ENCODE measurements around the gene DSPP. TPM values are rescaled to one million over a fixed set of nuclear protein-coding genes. Genes with fewer than 3 reads are reported as not detected.

DSPP gene
- total and polyA plus RNA-seq, 2 of the 8 experiments (the other 6 are each of a cell fraction or from before 2014, with no cell fraction given), result not detected

DNA sequence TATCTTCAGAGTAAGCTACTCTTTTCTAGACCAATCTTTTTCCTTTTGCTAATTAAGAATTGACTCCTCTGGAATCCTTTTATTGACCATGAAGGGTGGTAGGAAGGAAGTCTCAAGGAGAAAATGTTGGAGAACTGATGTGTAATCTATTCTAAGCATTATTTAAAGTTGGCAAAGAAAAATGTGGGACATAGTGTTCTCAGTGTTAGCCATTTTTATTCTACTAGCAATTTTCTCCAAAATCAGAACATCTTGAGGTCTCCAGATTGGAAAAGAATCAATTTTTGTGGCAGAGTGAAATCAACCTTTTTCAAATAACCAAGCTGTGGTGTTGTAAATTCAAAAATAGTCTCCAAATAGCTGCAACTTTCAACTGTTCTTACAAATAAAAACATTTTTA is 23.3 kb downstream of the DSPP start:
- H3K23me2 ChIP-seq (ENCODE audit: low read depth, low read length), result no peaks in the 10 kb centered on the region
- no peak overlapping the region for H2BK20ac ChIP-seq (ENCODE audit: low read length)
- no peak overlapping the region for H2BK12ac ChIP-seq (ENCODE audit: low read depth, low read length)
- no peaks in the 10 kb centered on the region for H3K36me3 ChIP-seq (ENCODE audit: control insufficient read depth in 2 of 4, insufficient read depth in 4 of 4, low read length in 3 of 4)
- H2BK5ac ChIP-seq (ENCODE audit: low read depth, low read length), result no peak overlapping the region
- FAIRE-seq (peak; percentile 32), DNase-seq (ENCODE audit: low read depth in 1 of 2, low spot score in 2 of 2) (no peak)
- H2AFZ ChIP-seq (ENCODE audit: low read length), result no peak overlapping the region
- no peak overlapping the region for H3K14ac ChIP-seq (ENCODE audit: insufficient read length)
- H3K9ac ChIP-seq (replicated peaks in 1 of 4; ENCODE audit: extremely low read depth in 1 of 4, low read depth in 3 of 4, low read length in 3 of 4), result no peak overlapping the region
- H3K4me3 ChIP-seq (ENCODE audit: extremely low read depth in 1 of 4, insufficient read depth in 2 of 4, low read depth in 3 of 4, low read length in 4 of 4), result no peak overlapping the region
- POLR2A ChIA-PET (ENCODE audit: partially characterized antibody), result no interaction called here
- CTCF ChIA-PET (ENCODE audit: partially characterized antibody), result interaction anchor here (1.8 kb wide), 1 partner anchor 9 kb away, joined by 5 read pairs; no protein-coding TSS in a partner anchor
- no peak overlapping the region for H3K4me2 ChIP-seq (ENCODE audit: insufficient read depth in 1 of 2, low read depth in 2 of 2, low read length in 2 of 2)
- H4K5ac ChIP-seq (ENCODE audit: insufficient read length, low read depth, low read length), result no peak overlapping the region
- no peak overlapping the region for H3K4ac ChIP-seq (replicated peaks; ENCODE audit: insufficient read length, low read depth, low read length)
- no peaks in the 10 kb centered on the region for H3K79me2 ChIP-seq (ENCODE audit: control insufficient read depth in 1 of 2, insufficient read depth in 2 of 2, low read length in 2 of 2)
- no peaks in the 10 kb centered on the region for H4K20me1 ChIP-seq (replicated peaks in 1 of 2; ENCODE audit: control insufficient read depth in 1 of 2, insufficient read depth in 2 of 2, low read length in 2 of 2)
- no peak overlapping the region for H2BK120ac ChIP-seq (replicated peaks; ENCODE audit: low read depth, low read length)
- H2BK15ac ChIP-seq (ENCODE audit: low read length), result no peak overlapping the region
- no peak overlapping the region for H3K56ac ChIP-seq (replicated peaks; ENCODE audit: insufficient read length, low read depth, low read length)
- no peaks in the 10 kb centered on the region for H3K27me3 ChIP-seq (replicated peaks in 1 of 4; ENCODE audit: control insufficient read depth in 3 of 4, extremely low read depth in 1 of 4, insufficient read depth in 3 of 4, low read length in 3 of 4)
- no peak overlapping the region for H3K23ac ChIP-seq (ENCODE audit: insufficient read length)
- no peak overlapping the region for H2AK5ac ChIP-seq (ENCODE audit: low read depth, low read length)
- no peak overlapping the region for H3K18ac ChIP-seq (ENCODE audit: extremely low read depth, low read length)
- no peak overlapping the region for H4K91ac ChIP-seq (replicated peaks; ENCODE audit: insufficient read length, low read length)
- H3K4me1 ChIP-seq (replicated peaks in 1 of 4; ENCODE audit: control insufficient read depth in 3 of 4, insufficient read depth in 4 of 4, low read length in 3 of 4), result no peaks in the 10 kb centered on the region; a peak in 2 of 7 replicates
- TF ChIP-seq EGR1 (IDR thresholded peaks at IDR 0.05; ENCODE audit: borderline replicate concordance, low read depth, low read length), result no peak
- no peak for TF ChIP-seq USF2 (IDR thresholded peaks at IDR 0.05; ENCODE audit: low read length)
- no peak for TF ChIP-seq NANOG (IDR thresholded peaks at IDR 0.05; ENCODE audit: insufficient read depth, low read depth, low read length, poor library complexity, severe bottlenecking)
- no peak for TF ChIP-seq SRF (IDR thresholded peaks at IDR 0.05; ENCODE audit: low read depth, low read length)
- TF ChIP-seq BRCA1 (IDR thresholded peaks at IDR 0.05; ENCODE audit: low read depth, low read length), result no peak
- TF ChIP-seq RNF2 (IDR thresholded peaks at IDR 0.05; ENCODE audit: borderline replicate concordance, low read depth, low read length, missing control alignments, poor library complexity, severe bottlenecking), result no peak
- TF ChIP-seq, protein P1, sequence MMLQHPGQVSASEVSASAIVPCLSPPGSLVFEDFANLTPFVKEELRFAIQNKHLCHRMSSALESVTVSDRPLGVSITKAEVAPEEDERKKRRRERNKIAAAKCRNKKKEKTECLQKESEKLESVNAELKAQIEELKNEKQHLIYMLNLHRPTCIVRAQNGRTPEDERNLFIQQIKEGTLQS (IDR thresholded peaks at IDR 0.05; ENCODE audit: insufficient read depth, low read depth, low read length), result no peak
- TF ChIP-seq HDAC6 (IDR thresholded peaks at IDR 0.05; ENCODE audit: low read depth, low read length), result no peak
- TF ChIP-seq CBX8 (IDR thresholded peaks at IDR 0.05; ENCODE audit: borderline replicate concordance, low read depth, low read length), result no peak
- no peak for TF ChIP-seq EZH2 (IDR thresholded peaks at IDR 0.05; ENCODE audit: low read depth, low read length, severe bottlenecking)
- TF ChIP-seq POU5F1 (IDR thresholded peaks at IDR 0.05; ENCODE audit: low read depth, low read length), result no peak
- no peak overlapping the region for H4K8ac ChIP-seq (ENCODE audit: extremely low read depth, insufficient read depth, low read length)
- no peaks in the 10 kb centered on the region for H3K79me1 ChIP-seq (ENCODE audit: low read depth, low read length)
- H3K9me3 ChIP-seq (ENCODE audit: insufficient read depth in 2 of 2, low read depth in 1 of 2, low read length in 1 of 2), result no peaks in the 10 kb centered on the region; a peak in 1 of 4 replicates
- no peak overlapping the region for H3K27ac ChIP-seq (ENCODE audit: low read depth, low read length)
